GM19455 (cell line): ENCODE data around the gene GNG7.
"Not testable (repeated sequence)": the region's sequence is repeated elsewhere in the genome, so short reads cannot be mapped to it uniquely, and the experiment has no call there.

Experiments used
- ATAC-seq: cut with Tn5 transposase; IDR thresholded peaks from one replicate; pipeline ENCODE4 v1.9.1; 2021; ENCODE audit not compliant: unreplicated experiment

Gene GNG7

GRCh38 chr19:2579678-2580280 is 122.7 kb downstream of the GNG7 start:
- no peak for ATAC-seq

GRCh38 chr19:2578901-2579677 is 123.4 kb downstream of the GNG7 start:
- ATAC-seq = no peak

GRCh38 chr19:2578391-2578890 is 124.1 kb downstream of the GNG7 start:
- no peak for ATAC-seq

GRCh38 chr19:2577722-2578335 is 124.7 kb downstream of the GNG7 start:
- no peak for ATAC-seq

GRCh38 chr19:2575734-2576481 is 126.6 kb downstream of the GNG7 start:
- no peak for ATAC-seq

GRCh38 chr19:2574971-2575630 is 127.4 kb downstream of the GNG7 start:
- no peak for ATAC-seq

GRCh38 chr19:2574478-2574931 is 128.0 kb downstream of the GNG7 start:
- ATAC-seq = no peak

- no peak for ATAC-seq
Observed at GRCh38 chr19:2573916-2574315, 128.6 kb downstream of the GNG7 start.

GRCh38 chr19:2572152-2572551 is 130.3 kb downstream of the GNG7 start:
- ATAC-seq = not testable (repeated sequence)

GRCh38 chr19:2569596-2570465 is 132.7 kb downstream of the GNG7 start:
- ATAC-seq = no peak

- no peak for ATAC-seq
Observed at GRCh38 chr19:2567996-2568395, 134.5 kb downstream of the GNG7 start.

GRCh38 chr19:2567580-2567979 is 134.9 kb downstream of the GNG7 start:
- no peak for ATAC-seq

- ATAC-seq = not testable (repeated sequence)
Observed at GRCh38 chr19:2563546-2563945, 138.9 kb downstream of the GNG7 start.

GRCh38 chr19:2561895-2562294 is 140.6 kb downstream of the GNG7 start:
- ATAC-seq = peak; percentile 53

- no peak for ATAC-seq
Observed at GRCh38 chr19:2561221-2561620, 141.3 kb downstream of the GNG7 start.

- ATAC-seq = no peak
Observed at GRCh38 chr19:2560369-2560768, 142.1 kb downstream of the GNG7 start.

GRCh38 chr19:2558543-2558942 is 144.0 kb downstream of the GNG7 start:
- ATAC-seq = no peak

GRCh38 chr19:2558131-2558530 is 144.4 kb downstream of the GNG7 start:
- ATAC-seq = not testable (repeated sequence)

- no peak for ATAC-seq
Observed at GRCh38 chr19:2557093-2557440, 145.4 kb downstream of the GNG7 start.
